HG03064 (cell line): ENCODE measurements around the gene NAT10.
"Not testable (repeated sequence)": the region's sequence is repeated elsewhere in the genome, so short reads cannot be mapped to it uniquely, and the experiment has no call there.

Experiments used
- ATAC-seq: cut with Tn5 transposase; IDR thresholded peaks from one replicate; pipeline ENCODE4 v1.9.1; 2021; ENCODE audit warnings: low read depth; ENCODE audit not compliant: unreplicated experiment

The NAT10 gene

GRCh38 chr11:34105079-34105956, at the start of gene NAT10:
Gene NAT10 (plus strand): TSS chr11:34105629. CDS start chr11:34108226, 2,597 bp downstream.
- ATAC-seq = peak; percentile 88

- no peak for ATAC-seq
Measured at GRCh38 chr11:34056672-34057071, 48.8 kb upstream of the NAT10 start.

- no peak for ATAC-seq
Measured at GRCh38 chr11:34063061-34063795, 42.2 kb upstream of the NAT10 start.

- ATAC-seq = no peak
Measured at GRCh38 chr11:34064291-34064690, 41.1 kb upstream of the NAT10 start.

GRCh38 chr11:34065505-34066203, 39.8 kb upstream of the NAT10 start:
- no peak for ATAC-seq

- ATAC-seq = not testable (repeated sequence)
Measured at GRCh38 chr11:34066766-34067165, 38.7 kb upstream of the NAT10 start.

- ATAC-seq = no peak
Measured at GRCh38 chr11:34067383-34068065, 37.9 kb upstream of the NAT10 start.

GRCh38 chr11:34068111-34068510, 37.3 kb upstream of the NAT10 start:
- no peak for ATAC-seq

GRCh38 chr11:34071306-34071705, 34.1 kb upstream of the NAT10 start:
- ATAC-seq = not testable (repeated sequence)

GRCh38 chr11:34072041-34072440, 33.4 kb upstream of the NAT10 start:
- no peak for ATAC-seq

GRCh38 chr11:34072832-34073231, 32.6 kb upstream of the NAT10 start:
- no peak for ATAC-seq

GRCh38 chr11:34074391-34074790, 31.0 kb upstream of the NAT10 start:
- ATAC-seq = no peak

GRCh38 chr11:34075178-34075820, 30.1 kb upstream of the NAT10 start:
- no peak for ATAC-seq

GRCh38 chr11:34080609-34081008, 24.8 kb upstream of the NAT10 start:
- ATAC-seq = no peak

GRCh38 chr11:34084637-34085036, 20.8 kb upstream of the NAT10 start:
- ATAC-seq = no peak

GRCh38 chr11:34086554-34087283, 18.7 kb upstream of the NAT10 start:
- no peak for ATAC-seq

- ATAC-seq = no peak
Measured at GRCh38 chr11:34091825-34092224, 13.6 kb upstream of the NAT10 start.

- ATAC-seq = not testable (repeated sequence)
Measured at GRCh38 chr11:34094900-34095299, 10.5 kb upstream of the NAT10 start.

GRCh38 chr11:34098813-34099212, 6.6 kb upstream of the NAT10 start:
- ATAC-seq = no peak
